HUES48 (cell line): ENCODE data around the gene LDB2.

Source experiments
- H3K27ac ChIP-seq: one replicate; pipeline ENCODE4 v1.7.0; 2013; ENCODE audit warnings: low read depth, low read length, inconsistent platforms
- H3K27me3 ChIP-seq: 2 replicates; pipeline ENCODE4 v1.6.1; 2013; ENCODE audit warnings: mild to moderate bottlenecking, low read length; ENCODE audit not compliant: control insufficient read depth, insufficient read depth
- H3K36me3 ChIP-seq: 2 replicates; pipeline ENCODE4 v1.6.1; 2013; ENCODE audit warnings: low read length; ENCODE audit not compliant: control insufficient read depth, insufficient read depth
- H3K4me1 ChIP-seq: 2 replicates; pipeline ENCODE4 v1.6.1; 2013; ENCODE audit warnings: mild to moderate bottlenecking, low read length; ENCODE audit not compliant: control insufficient read depth, insufficient read depth
- H3K4me3 ChIP-seq: 2 replicates; pipeline ENCODE4 v1.5.1; 2013; ENCODE audit warnings: mild to moderate bottlenecking, low read depth, low read length
- H3K9ac ChIP-seq: 2 replicates; pipeline ENCODE4 v1.6.1; 2013; ENCODE audit warnings: mild to moderate bottlenecking, low read depth, low read length, moderate library complexity
- H3K9me3 ChIP-seq: 2 replicates; pipeline ENCODE4 v1.6.1; 2013; ENCODE audit warnings: low read length; ENCODE audit not compliant: control insufficient read depth, insufficient read depth

The LDB2 gene

GRCh38 chr4:16826406-16826910 is 72.0 kb downstream of the LDB2 start:
- H3K36me3 ChIP-seq = no peaks in the 10 kb centered on the region; the same call in 1 of the 2 replicates
- H3K9me3 ChIP-seq = no peaks in the 10 kb centered on the region
- peak overlapping the region; percentile 40 for H3K4me3 ChIP-seq
- no peaks in the 10 kb centered on the region for H3K27me3 ChIP-seq
- H3K4me1 ChIP-seq = peaks cover 45% of the 10 kb centered on the region
- H3K27ac ChIP-seq = peak overlapping the region; percentile 68
- peak overlapping the region; percentile 40; the same call in 1 of the 2 replicates for H3K9ac ChIP-seq

- Histone ChIP-seq H3K27me3 (no peaks in the 10 kb centered on the region), H3K36me3 (no peaks in the 10 kb centered on the region; the same call in 1 of the 2 replicates), H3K4me3 (no peak overlapping the region), H3K9me3 (no peaks in the 10 kb centered on the region), H3K4me1 (peaks cover 60% of the 10 kb centered on the region), H3K27ac (no peak overlapping the region), H3K9ac (no peak overlapping the region)
Measured at GRCh38 chr4:16824278-16824806, 74.1 kb downstream of the LDB2 start.

GRCh38 chr4:16820329-16820728 is 78.1 kb downstream of the LDB2 start:
- Histone ChIP-seq H3K27me3 (no peaks in the 10 kb centered on the region), H3K4me1 (peaks cover 50% of the 10 kb centered on the region), H3K4me3 (no peak overlapping the region), H3K9me3 (no peaks in the 10 kb centered on the region), H3K9ac (no peak overlapping the region), H3K27ac (peak overlapping the region; percentile 59), H3K36me3 (no peaks in the 10 kb centered on the region; the same call in 1 of the 2 replicates)

- peak overlapping the region; percentile 59 for H3K27ac ChIP-seq
- peaks cover 52% of the 10 kb centered on the region for H3K4me1 ChIP-seq
- H3K36me3 ChIP-seq = no peaks in the 10 kb centered on the region; the same call in 1 of the 2 replicates
- no peak overlapping the region for H3K4me3 ChIP-seq
- H3K9ac ChIP-seq = no peak overlapping the region
- no peaks in the 10 kb centered on the region for H3K27me3 ChIP-seq
- H3K9me3 ChIP-seq = no peaks in the 10 kb centered on the region
Measured at GRCh38 chr4:16819652-16820051, 78.8 kb downstream of the LDB2 start.

GRCh38 chr4:16818005-16818404 is 80.4 kb downstream of the LDB2 start:
- no peak overlapping the region for H3K9ac ChIP-seq
- peak overlapping the region; percentile 30 for H3K27ac ChIP-seq
- H3K9me3 ChIP-seq = no peaks in the 10 kb centered on the region
- peaks cover 55% of the 10 kb centered on the region for H3K4me1 ChIP-seq
- no peak overlapping the region for H3K4me3 ChIP-seq
- H3K27me3 ChIP-seq = no peaks in the 10 kb centered on the region
- H3K36me3 ChIP-seq = no peaks in the 10 kb centered on the region; the same call in 1 of the 2 replicates

GRCh38 chr4:16817286-16817685 is 81.2 kb downstream of the LDB2 start:
- peak overlapping the region; percentile 23; the same call in 1 of the 2 replicates for H3K4me3 ChIP-seq
- no peaks in the 10 kb centered on the region for H3K36me3 ChIP-seq
- peaks cover 55% of the 10 kb centered on the region for H3K4me1 ChIP-seq
- peak overlapping the region; percentile 25; the same call in 1 of the 2 replicates for H3K9ac ChIP-seq
- H3K27me3 ChIP-seq = no peaks in the 10 kb centered on the region
- H3K9me3 ChIP-seq = no peaks in the 10 kb centered on the region
- H3K27ac ChIP-seq = peak overlapping the region; percentile 67

GRCh38 chr4:16814361-16814760 is 84.1 kb downstream of the LDB2 start:
- Histone ChIP-seq H3K9ac (no peak overlapping the region), H3K9me3 (no peaks in the 10 kb centered on the region), H3K36me3 (0 out of 2 replicates have a peak, but pooled peaks cover 4% of the 10 kb centered on the region), H3K27me3 (no peaks in the 10 kb centered on the region), H3K27ac (no peak overlapping the region), H3K4me3 (no peak overlapping the region), H3K4me1 (peaks cover 37% of the 10 kb centered on the region)

GRCh38 chr4:16812041-16812440 is 86.4 kb downstream of the LDB2 start:
- peaks cover 17% of the 10 kb centered on the region for H3K4me1 ChIP-seq
- H3K4me3 ChIP-seq = no peak overlapping the region
- H3K9ac ChIP-seq = no peak overlapping the region
- no peaks in the 10 kb centered on the region for H3K27me3 ChIP-seq
- no peaks in the 10 kb centered on the region for H3K9me3 ChIP-seq
- 0 out of 2 replicates have a peak, but pooled peaks cover 4% of the 10 kb centered on the region for H3K36me3 ChIP-seq
- no peak overlapping the region for H3K27ac ChIP-seq

- Histone ChIP-seq H3K4me1 (peaks cover 6% of the 10 kb centered on the region), H3K9me3 (no peaks in the 10 kb centered on the region), H3K4me3 (no peak overlapping the region), H3K27me3 (no peaks in the 10 kb centered on the region), H3K9ac (no peak overlapping the region), H3K36me3 (0 out of 2 replicates have a peak, but pooled peaks cover 4% of the 10 kb centered on the region), H3K27ac (no peak overlapping the region)
Measured at GRCh38 chr4:16809943-16810342, 88.5 kb downstream of the LDB2 start.

GRCh38 chr4:16809064-16809463 is 89.4 kb downstream of the LDB2 start:
- no peaks in the 10 kb centered on the region for H3K27me3 ChIP-seq
- no peak overlapping the region for H3K27ac ChIP-seq
- H3K36me3 ChIP-seq = 0 out of 2 replicates have a peak, but pooled peaks cover 4% of the 10 kb centered on the region
- no peak overlapping the region for H3K4me3 ChIP-seq
- H3K9me3 ChIP-seq = no peaks in the 10 kb centered on the region
- no peak overlapping the region for H3K9ac ChIP-seq
- H3K4me1 ChIP-seq = no peaks in the 10 kb centered on the region

GRCh38 chr4:16807355-16807754 is 91.1 kb downstream of the LDB2 start:
- Histone ChIP-seq H3K9me3 (no peaks in the 10 kb centered on the region), H3K9ac (no peak overlapping the region), H3K4me3 (no peak overlapping the region), H3K36me3 (peaks cover 6% of the 10 kb centered on the region; the same call in 1 of the 2 replicates), H3K27me3 (no peaks in the 10 kb centered on the region), H3K4me1 (no peaks in the 10 kb centered on the region), H3K27ac (no peak overlapping the region)
